Epidermal melanocyte (primary cell): Measurements from ENCODE around the gene FBXO38.

Experiments used
- DNase-seq: peaks from one replicate; pipeline ENCODE4 v3.0.0; 2011; ENCODE audit warnings: low spot score; ENCODE audit not compliant: insufficient read length

Gene FBXO38, protein sequence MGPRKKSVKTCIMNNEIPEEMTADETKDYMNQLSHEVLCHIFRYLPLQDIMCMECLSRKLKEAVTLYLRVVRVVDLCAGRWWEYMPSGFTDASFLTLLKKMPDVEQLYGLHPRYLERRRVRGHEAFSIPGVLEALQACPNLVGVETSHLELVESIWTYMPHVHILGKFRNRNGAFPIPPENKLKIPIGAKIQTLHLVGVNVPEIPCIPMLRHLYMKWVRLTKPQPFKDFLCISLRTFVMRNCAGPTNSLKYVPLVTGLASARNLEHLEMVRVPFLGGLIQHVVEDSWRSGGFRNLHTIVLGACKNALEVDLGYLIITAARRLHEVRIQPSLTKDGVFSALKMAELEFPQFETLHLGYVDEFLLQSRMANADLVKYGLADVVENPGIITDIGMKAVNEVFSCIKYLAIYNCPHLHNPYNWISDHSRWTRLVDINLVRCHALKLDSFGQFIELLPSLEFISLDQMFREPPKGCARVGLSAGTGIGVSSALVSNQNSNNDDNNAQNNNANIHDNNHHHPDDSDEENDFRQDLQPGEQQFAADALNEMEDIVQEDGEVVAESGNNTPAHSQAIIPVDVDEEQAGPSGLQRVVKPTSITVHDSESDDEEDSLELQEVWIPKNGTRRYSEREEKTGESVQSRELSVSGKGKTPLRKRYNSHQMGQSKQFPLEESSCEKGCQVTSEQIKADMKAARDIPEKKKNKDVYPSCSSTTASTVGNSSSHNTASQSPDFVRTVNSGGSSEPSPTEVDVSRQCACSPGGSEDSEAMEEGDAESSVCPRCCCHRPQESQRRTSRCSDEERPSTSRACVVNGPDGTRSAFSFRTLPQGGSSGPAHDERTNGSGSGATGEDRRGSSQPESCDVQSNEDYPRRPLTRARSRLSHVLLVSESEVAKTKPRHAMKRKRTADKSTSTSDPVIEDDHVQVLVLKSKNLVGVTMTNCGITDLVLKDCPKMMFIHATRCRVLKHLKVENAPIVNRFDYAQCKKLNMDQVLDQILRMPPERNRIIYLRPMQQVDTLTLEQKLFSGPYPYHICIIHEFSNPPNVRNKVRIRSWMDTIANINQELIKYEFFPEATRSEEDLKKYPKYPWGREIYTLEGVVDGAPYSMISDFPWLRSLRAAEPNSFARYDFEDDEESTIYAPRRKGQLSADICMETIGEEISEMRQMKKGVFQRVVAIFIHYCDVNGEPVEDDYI

DNA sequence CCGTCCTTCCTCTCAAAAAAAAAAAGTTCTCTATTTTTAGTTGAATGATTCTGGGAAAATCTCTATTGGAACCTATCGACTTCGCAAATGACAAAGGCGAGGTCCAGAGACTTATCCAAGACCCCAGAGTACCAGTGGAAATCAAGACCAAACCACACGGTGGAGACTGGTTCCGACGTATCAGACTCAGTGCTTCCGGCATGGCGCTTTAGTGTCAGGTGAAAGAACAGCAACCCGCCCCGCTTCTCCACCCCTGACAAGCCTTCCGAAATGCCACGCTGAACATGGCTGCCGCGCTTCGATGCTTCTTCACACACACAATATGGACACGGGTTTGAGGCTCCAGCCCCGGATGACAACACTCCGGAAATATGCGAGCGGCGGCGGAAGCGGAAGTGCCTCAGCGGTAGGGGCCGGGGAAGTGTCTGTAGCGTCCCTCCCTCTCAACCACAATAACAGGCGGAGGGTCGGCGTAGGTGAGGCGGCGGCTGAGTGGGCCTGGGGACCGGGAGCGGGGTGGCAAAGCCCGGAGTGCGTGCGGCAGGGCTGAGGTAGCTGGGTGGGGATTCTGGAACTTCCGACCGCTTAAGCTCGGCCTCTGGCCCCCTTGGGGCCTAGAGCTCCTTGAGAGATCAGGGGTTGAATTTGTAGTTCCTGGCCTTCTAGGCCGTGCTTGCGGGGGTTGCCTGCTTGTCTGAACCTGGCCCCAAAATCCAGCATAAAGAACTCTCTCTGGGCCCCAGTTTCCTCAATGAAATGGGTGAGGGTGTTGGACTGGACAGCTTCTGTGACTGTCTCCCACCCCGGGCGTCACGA lies at the start of gene FBXO38:
FBXO38 (plus strand) TSS at position 395 of the 816 bp plus-strand sequence. CDS start 10,819 bp downstream, outside the sequence.
- peak; percentile 92 for DNase-seq

DNA sequence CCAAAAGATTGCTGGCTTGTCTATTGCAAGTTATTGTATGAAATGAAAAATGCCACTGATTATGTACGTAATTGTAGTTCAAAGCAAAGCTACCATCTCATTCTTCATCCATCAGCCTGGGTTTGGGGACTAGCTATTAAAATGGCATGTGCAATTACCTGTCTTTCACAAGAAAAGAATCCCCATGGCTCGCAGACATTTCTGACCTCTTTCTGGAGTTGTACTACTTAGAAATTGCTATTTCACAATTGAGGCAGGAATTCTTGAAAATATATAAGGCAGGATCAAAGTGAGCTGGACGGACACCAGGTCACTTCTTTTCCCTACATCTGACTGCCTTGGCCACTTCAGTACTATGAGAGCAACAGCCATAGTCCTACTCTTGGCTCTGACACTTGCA lies 48.5 kb upstream of the FBXO38 start, which contains the start of gene SPINK9:
SPINK9 (plus strand) TSS at position 301 of the 400 bp plus-strand sequence; CDS start at position 356, 55 bp downstream.
- no peak for DNase-seq

DNA sequence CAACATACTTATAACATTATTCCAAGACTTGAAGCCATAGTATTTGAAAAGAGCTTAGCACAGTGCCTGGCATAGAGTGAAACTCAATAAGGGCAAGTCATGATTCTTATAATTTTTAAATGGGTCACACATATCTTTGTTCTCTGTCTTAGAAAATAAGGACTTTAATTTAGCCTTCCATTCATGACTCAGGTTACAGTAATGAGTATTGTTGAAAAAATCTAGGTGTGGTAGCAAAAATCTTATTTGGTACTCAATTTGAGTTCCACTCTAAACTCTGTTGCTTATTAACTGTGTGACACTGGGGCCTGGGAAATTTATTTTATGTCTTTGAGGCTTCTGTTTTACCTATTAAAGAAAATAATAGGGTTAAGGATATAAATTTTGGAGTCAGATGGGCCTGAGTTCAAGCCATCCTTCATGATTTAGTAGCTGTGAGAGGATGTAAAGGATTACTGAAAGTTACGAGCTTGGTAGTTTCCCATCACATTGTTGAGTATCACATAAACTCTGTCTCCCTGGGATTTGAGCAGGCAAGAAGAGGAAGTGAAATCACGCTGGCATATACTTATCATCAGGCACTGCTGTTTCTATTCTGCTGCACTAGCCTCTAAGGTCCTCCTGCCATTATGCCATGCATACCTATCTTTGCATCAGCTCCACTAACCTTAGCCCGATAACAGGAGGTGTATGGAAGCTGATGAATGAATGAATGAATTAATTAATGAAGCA lies 46.9 kb upstream of the FBXO38 start:
- DNase-seq = no peak

DNA sequence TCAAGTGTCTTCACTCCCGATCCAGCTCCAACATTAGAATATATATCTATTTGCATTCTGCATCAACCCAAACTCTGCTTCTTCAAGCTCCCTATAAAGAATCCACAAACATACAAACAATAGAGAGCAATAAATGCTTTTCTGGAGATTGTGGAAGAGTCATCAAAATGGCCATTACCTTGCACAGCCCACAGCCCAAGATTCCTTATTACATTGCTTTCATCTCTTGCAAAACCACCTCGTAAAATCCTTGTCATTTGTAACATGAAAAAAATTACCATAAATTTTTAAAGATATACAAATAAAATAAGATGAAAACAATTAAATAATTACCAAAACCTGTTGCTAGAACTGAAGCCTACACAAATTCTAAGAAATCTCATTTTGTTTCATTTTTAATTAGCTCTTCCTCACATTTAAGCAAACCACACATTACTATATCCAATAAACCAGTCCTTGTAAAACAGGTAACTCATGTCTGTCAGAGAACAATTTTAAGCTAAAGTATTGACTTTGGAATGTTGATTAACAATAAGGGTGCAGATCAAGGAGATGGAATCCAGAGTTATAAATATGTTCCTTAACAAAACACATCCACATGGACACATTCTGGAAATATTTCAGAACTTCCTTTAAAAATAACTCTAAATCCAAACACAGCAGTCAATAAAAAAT lies 41.2 kb upstream of the FBXO38 start:
- DNase-seq = no peak

DNA sequence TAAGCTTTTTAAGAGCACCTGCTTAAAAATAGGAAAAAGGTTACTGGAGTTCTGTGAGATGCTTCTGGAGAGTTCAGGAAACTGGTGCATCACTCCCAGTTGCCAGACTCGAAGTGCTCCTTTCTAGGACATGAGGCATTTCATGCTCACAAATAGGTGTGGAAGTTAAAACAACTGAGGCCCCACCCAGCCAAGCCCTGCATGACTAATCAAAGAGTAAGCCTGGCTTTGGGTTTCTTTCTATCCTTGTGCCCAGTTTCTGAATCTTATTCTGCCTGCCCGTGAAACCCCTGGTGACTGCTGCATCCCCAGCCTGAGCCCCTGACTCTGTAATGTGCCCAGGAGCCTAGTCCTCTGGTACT lies 40.7 kb upstream of the FBXO38 start:
- DNase-seq = no peak

DNA sequence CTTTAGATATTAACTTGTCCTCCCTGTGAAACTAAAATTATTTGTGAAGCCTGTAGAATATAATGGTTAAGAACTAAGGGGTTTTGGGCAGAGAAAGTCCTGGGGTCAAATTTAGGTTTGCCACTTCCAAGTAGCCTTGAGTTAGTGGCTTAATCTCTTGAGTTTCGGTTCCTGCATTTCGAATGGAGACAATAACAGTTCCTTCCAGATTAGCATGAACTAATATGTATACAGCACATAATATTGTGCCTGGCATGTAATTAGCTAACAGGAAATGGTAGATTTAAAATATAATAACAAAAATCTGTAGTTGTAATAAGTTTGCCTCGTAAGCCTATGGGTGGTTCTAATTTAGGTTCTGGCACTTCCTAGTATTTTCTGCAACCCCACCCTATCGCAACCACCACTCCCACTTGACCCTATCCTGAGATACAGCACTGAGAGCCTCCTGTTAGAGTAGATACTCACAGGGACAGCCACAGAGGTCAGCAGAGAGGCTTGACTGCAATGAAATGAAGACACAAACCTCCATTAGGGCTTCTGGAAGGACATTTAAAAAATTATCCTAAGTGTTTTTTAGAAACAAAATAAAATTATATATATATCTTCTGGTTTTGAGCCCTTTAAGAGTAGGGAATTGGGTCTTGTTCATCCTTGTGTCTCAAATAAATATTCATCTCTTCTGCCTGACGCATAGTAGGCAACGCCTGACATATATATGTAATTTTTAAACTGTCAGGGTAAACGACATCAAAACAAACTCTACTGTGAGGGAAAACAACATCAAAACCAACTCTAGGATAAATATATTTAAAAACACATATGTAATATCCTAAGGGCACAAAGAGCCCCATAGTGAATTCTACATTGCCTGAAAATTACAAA lies 39.9 kb upstream of the FBXO38 start:
- no peak for DNase-seq

DNA sequence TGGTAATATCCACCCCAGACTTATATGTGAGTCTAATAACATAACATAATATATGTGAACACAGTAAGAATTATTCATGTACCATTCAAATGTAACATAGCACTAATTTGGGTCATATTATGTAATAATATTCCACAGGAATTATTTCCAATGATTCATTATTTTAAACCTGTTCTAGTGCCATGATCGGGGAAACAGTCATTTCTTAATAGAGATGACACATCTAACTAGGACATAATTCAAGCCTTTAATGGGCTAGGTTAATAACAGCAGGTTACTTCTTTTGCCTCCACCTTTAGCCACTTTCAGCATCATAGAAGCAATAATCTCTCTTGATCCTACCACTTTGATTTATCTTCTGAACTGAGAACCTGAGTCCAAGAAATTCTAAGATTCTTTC lies 36.1 kb upstream of the FBXO38 start:
- no peak for DNase-seq

DNA sequence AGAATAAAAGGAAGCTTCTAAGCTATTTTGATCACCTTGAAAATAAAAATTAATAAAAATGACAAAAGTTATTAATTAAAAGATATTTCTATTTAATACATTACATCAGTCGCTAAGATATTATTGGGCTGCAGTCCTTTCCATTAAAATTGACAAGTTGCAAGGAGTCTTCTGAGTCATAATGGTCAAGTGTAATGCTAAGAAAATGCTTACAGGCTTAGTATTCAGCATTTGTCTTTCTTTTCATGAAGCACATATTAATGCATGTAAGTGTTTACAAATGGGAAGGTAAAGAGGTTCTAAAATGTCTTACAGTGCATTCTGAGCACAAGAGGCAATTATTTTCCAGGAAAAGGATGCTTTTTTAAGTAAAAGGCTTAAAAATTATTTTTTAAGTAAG lies 31.1 kb upstream of the FBXO38 start:
- no peak for DNase-seq

DNA sequence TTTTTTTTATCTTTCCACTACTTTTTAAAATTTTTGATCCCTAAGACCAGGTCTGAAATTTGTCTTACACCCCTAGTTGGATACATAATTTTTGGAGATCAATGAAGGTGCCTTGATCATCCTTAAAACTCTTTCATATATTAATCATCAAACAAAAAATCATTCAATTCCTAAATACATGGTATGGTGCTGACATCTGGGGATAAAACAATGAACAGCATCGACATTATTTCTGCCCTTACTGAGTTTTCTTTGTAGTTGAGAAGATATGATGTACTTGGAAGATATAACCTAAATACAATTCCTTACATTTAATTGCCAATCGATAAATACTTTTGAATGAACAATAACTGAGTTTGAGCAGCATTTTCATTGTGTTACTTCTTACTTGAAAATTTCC lies 30.1 kb upstream of the FBXO38 start:
- DNase-seq = no peak

DNA sequence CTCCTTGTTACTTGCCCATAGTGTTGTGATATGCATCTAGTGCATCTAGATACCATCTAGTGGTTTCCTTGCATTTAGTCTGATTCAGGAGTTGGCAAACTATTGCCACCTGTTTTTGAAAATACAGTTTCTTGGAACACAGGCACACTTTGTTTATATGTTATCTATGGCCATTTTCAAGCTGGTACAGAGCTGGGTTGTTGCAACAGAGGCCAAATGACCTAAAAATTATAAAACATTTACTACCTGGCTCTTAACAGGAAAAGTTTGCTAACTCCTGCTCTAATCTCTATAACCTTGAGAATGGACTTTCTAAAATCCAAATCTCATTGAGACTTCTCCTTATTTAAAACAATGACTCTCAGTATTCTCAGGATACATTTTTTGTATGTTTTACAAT lies 19.4 kb upstream of the FBXO38 start:
- no peak for DNase-seq

DNA sequence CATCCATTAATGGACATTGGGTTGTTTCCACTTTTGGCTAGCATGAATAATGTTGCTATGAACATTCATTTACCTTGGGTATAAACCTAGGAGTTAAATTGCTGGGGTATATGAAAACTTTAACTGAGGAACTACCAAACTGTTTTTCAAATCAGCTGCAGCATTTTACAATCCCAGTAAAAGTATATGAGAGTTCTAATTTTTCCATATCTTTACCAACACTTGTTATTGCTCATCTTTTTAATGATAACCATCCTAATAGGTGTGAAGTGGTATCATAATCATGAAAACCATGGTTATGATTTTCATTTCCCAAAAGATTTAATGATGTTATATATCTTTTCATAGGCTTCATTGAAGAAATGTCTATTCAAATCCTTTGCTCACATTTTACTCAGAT lies 15.5 kb upstream of the FBXO38 start:
- DNase-seq = no peak

DNA sequence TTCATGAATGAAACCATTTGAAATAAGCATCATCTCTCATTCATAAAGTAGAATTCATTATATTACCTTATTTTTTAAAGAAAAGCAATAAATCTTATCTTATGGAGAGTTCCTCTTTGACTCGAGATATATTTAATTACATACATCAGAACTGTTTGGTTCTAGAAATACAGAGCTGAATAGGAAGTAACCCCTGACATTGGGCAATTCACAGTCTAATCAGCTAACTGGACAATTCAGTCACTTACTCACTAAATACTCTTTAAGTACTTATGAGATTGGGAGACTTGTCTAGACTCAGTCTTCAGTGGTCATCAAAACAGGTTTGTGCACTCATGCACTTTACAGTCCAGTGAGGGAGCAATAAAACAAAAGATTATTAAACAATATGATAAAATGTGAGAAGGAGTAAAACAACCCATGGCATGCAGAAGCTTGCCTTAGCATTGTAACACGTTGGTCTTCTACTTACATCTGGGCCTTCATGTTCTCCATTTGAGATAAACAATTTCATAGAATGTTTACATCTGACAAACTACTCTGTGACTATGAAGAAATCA lies 11.5 kb upstream of the FBXO38 start:
- DNase-seq = no peak

DNA sequence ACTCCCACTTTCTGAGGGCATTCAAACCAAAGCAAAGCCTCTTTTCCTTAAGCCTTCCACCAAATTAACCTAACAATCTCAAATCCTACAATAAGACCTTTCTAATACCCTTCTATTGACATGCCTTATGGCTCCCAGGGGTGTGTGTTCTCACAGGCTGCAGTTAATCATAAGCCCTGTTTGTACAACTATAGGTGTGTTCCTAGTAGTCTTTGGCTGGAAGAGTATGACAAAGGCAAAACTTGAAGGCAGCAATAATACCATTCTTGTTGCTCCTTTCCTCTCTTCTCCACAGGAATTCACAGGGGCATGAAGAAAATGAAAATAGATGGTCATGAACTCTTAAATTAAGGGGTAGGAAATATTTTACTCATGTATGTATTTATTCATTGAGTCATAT lies 10.9 kb upstream of the FBXO38 start:
- DNase-seq = no peak

DNA sequence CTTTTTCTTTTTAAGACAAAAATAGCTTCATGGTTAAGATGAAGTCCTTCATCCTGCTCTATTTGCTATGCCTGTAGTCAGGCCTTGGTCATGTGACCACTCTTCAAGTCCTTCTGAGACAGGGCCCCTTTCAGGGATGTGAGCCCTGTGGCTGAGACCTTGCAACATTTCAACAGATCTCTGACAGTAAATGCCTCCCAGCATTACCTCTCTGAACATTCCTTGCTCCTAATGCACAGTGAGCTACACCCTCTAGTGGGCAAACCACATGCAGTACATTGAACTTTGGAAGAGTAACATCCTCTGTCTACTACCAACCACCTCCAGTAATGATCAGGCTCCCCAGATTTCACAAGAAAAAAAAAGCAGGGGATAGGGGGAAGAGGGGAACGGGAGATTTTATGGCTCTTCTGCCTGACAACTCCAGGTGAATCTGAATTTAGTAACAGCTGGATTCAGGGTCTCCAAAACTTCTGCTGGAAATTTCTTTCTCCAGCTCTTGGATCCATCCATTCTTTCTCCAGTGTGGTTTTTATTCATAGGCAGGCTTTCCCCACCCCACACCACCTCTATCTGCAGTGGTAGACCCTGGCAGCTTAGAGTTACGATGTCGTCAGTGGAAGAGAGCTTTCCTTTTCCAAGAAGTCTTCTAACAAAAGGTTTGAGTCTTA lies 8.9 kb upstream of the FBXO38 start:
- DNase-seq = peak; percentile 61

DNA sequence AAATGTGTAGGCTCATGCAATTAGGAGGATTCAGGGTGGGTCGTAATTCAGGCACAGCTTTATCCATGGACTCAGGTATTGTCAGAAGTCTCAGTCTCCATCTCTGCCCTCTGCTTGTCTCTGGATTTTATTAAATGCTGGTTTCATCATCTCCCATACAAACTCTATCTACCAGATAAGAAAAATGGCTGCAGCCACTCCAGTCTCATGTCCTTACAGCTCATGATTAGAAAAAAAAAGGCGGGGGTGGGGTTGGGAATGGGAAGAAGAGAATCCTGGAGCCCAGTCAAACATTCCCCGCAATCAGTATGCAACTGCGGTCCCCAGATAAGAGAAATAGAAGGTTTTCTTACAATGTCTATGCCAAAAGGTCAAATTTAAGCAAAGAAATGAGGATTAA lies 7.6 kb upstream of the FBXO38 start:
- DNase-seq = no peak

DNA sequence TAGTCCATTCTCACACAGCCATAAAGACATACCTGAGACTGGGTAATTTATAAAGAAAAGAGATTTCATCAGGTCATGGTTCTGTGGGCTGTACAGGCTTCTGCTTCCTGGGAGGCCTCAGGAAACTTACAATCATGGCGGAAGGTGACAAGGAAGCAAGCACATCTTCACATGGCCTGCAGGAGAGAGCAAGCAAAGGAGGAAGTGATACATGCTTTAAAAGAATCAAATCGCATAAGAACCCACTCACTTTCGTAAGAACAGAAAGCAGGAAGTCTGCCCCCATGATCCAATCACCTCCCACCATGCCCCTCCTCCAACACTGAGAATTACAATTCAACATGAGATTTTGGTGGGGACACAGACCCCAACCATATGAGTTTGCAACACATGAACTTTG lies 5.1 kb upstream of the FBXO38 start:
- DNase-seq = no peak

DNA sequence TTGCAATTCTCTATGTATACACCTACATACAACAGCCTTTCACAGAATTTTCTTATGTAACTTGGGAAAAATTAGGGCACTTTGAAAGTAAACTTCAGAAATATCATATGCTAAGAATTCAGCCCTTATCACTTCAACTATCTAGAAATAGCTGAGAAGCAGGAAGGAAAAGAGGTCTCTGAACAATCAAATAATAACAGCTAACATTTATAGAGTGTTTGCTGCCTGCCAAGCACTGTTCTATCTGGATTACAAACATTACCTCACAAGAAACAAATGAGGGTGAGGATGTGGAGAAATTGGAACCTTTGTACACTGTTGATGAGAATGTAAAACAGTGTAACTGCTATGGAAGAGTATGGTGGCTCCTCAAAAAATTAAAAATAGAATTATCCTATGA lies 4.4 kb upstream of the FBXO38 start:
- DNase-seq = no peak

DNA sequence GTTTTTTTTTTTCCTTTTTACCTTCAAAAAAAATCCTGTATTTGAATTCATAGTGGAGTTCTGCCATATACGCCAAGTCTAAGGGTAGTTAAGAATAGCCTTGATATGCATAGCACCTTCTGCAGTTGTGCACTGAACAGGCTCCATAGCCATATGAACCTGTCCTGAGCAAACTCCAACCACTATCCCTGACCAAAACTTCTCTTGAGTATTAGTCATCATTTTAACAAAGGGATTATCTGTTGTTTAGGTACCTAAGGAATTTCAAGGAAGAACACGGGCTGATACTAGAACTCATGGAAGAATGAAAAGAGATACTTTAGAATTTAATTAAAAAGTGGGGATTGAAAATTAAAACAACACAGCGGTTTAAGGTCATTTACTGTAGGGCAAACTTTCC lies 1.9 kb upstream of the FBXO38 start:
- no peak for DNase-seq
